Measurements from ENCODE around the gene DCXR. TPM values are rescaled to one million over a fixed set of nuclear protein-coding genes. Genes with fewer than 3 reads are reported as not detected.

DCXR gene
- total RNA-seq, 4 donors from 2014 or later: 49.4 to 117 (median 71.3) TPM

DNA sequence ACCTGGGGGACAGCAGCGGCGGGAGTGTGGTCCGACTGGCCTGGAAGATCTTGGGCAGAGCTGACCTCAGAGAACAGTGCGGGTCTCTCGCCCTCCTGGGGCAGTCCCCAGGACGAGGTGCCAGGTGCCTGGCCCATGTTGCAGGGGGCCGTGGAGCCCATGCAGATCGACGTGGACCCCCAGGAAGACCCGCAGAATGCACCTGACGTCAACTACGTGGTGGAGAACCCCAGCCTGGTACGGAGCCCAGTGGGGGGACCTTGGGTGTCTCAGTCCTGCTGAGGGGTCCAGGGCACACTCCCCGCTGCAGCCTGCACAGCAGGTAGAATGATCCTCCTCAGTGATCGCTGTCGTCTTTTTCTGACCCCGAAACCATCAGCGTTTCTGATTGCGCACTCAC lies 15.6 kb upstream of the DCXR start:
- Histone ChIP-seq H3K36me3 (peaks cover 0 to 5% (median 2%) of the 10 kb centered on the region in 4 donors), H3K4me3 (peak overlapping the region in 1 of 4 donors; percentile 87), H3K27ac (no peak overlapping the region), H3K27me3 (no peaks in the 10 kb centered on the region), H3K9me3 (no peaks in the 10 kb centered on the region), H3K4me1 (peaks cover 12 to 28% (median 27%) of the 10 kb centered on the region in 4 donors)
- in situ Hi-C loops (cut with MboI; ENCODE audit: low pct_ligation_motif_present in 1 of 4, low pct_unique_long_range_greater_than_20kb in 1 of 4, low sequenced_read_pairs in 3 of 4): no loop called here
- TF ChIP-seq EP300 (IDR thresholded peaks at IDR 0.05; ENCODE audit: low read depth) (no peak), POLR2AphosphoS5 (IDR thresholded peaks at IDR 0.05) (no peak), CTCF (IDR thresholded peaks at IDR 0.05) (no peak)
- intact Hi-C loops (cut with DNase I; ENCODE audit: low total_unique reads): no loop called here
- WGBS, 2 donors (ENCODE audit: low coverage in 1 of 2): 89 to 93% methylated on average over 5 to 19 of the region's 19 CpGs
- no peak for DNase-seq

DNA sequence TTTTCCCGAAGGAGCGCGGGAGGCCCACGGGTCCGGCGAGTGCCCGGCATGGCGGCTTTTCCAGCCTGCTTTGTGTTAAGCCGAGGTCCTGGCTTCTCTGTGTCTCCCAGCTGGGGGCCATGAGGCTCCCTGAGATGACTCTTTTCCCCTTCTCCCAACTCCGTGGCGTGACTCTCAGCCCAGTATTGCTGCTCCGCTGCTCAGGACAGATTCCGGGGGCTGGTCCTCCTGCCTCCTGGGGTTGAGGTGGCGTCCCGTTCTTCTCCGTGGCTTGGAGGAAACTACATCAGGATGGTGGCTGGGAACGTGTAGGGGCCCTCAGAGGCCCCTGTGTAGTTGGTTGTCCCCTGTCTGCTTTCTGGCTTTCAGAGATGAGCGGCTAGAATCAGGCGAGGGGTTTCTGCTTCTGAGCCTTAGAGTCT lies 15.2 kb upstream of the DCXR start:
- Histone ChIP-seq H3K27ac (peak overlapping the region in 3 of 4 donors; percentile 71 to 84 (median 76)), H3K27me3 (no peaks in the 10 kb centered on the region), H3K4me1 (peaks cover 12 to 28% (median 27%) of the 10 kb centered on the region in 4 donors), H3K4me3 (peak overlapping the region; percentile 80 to 89 (median 88)), H3K36me3 (peaks cover 0 to 4% (median under 1%) of the 10 kb centered on the region in 4 donors), H3K9me3 (no peaks in the 10 kb centered on the region)
- no peak for DNase-seq
- intact Hi-C loops (cut with DNase I; ENCODE audit: low total_unique reads): no loop called here
- WGBS, 2 donors (ENCODE audit: low coverage in 1 of 2): 31% methylated on average over 13 of the region's 19 CpGs; no CpG with 5 or more reads in 1 of the 2 donors
- in situ Hi-C loops (cut with MboI; ENCODE audit: low pct_ligation_motif_present in 1 of 4, low pct_unique_long_range_greater_than_20kb in 1 of 4, low sequenced_read_pairs in 3 of 4): no loop called here
- TF ChIP-seq POLR2A (IDR thresholded peaks at IDR 0.05) (no peak), POLR2AphosphoS5 (IDR thresholded peaks at IDR 0.05) (no peak), CTCF (IDR thresholded peaks at IDR 0.05) (no peak)

DNA sequence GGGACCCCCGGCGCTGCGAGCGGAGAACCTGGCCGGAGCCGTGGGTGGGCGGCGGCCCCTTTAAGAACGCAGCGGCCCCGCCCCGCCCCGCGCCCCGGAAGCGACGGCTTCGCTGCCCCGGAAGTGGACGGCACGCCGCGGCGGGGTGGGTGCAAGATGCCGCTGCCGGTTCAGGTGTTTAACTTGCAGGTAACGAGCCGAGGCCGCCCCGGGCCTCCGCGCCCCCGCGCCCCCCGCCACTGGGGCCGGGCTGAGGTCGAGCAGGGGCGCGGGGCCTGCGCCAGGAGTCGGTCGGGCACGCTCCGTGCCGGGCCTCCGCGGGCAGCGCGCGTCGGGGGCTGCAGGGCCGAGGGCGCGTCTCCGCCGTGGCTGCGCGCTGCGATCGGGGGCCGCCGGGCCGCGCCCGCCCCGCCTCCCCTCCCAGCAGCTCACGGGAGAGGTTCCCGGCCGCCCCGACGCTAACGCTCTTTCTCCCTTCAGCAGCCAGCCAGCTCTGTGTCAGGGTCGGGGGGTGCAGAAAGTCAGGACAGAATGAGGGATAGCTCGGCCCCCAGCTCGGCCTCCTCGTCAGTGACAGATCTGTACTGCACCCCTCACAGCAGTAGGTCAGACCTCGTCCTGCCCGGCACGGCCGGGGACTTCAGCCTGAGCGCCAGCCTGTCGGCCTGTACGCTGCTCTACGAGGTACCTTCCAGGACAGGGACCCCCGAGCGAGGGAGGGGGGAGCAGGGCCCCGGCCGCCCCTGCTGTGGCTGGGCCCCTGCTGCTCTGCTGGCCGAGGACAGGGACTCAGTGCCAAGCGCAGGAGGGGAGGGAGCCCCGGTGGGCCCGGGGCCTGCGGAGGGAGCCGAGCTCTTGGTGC lies 14.5 kb upstream of the DCXR start, which contains the start of the genes GPS1 and RFNG:
Gene GPS1, plus strand, starts transcription at position 123 of the 862 bp plus-strand sequence. Its CDS starts 34 bp downstream, at position 157.
Gene RFNG, minus strand, starts transcription at position 36 of the 862 bp plus-strand sequence. CDS start 45 bp downstream, outside the sequence.
- no peak for TF ChIP-seq CTCF (IDR thresholded peaks at IDR 0.05)
- TF ChIP-seq POLR2AphosphoS5 (IDR thresholded peaks at IDR 0.05): peak; percentile 34 to 46 (median 35)
- H3K4me3 ChIP-seq: peak within 1 kb of the TSS; percentile 80 to 89 (median 88)
- H3K36me3 ChIP-seq: peaks cover 0 to 4% (median 0%) of the 10 kb centered on the region in 4 donors
- in situ Hi-C loops (cut with MboI; ENCODE audit: low pct_ligation_motif_present in 1 of 4, low pct_unique_long_range_greater_than_20kb in 1 of 4, low sequenced_read_pairs in 3 of 4): no loop called here
- H3K27me3 ChIP-seq: no peaks in the 10 kb centered on the region
- 0% methylated on average over 54 of the region's 94 CpGs; no CpG with 5 or more reads in 1 of the 2 donors for whole genome bisulfite sequencing, 2 donors (ENCODE audit: low coverage in 1 of 2)
- peaks cover 12 to 28% (median 27%) of the 10 kb centered on the region in 4 donors for H3K4me1 ChIP-seq
- intact Hi-C loops (cut with DNase I; ENCODE audit: low total_unique reads): no loop called here
- peak; percentile 87 for DNase-seq
- H3K9me3 ChIP-seq: no peaks in the 10 kb centered on the region
- peak within 1 kb of the TSS; percentile 62 to 84 (median 74) for H3K27ac ChIP-seq

All from transverse colon (tissue), 4 donors.